ENCODE data around the gene SLC37A1. TPM values are rescaled to one million over a fixed set of nuclear protein-coding genes. Genes with fewer than 3 reads are reported as not detected.

The SLC37A1 gene
- total RNA-seq, 2 donors from 2014 or later, result 22.7 to 47.0 TPM

DNA sequence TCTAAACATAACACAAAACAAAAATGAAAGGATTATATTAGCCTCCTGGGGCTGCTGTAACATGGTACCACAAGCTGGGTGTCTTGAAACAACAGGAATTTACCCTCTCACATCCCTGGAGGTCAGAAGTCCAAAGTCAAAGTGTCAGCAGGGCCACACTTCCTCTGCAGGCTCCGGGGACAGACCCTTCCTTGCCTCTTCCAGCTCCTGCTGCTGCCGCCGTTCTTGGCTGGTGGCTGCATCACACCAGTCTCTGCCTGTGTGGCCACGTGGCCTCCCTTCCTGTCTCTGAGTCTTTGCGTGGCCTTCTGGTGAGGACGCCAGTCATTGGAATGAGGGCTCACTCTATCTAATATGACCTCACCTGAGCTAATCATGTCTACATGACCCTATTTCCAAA is 8.2 kb downstream of the SLC37A1 start:
- TF ChIP-seq, protein P1, sequence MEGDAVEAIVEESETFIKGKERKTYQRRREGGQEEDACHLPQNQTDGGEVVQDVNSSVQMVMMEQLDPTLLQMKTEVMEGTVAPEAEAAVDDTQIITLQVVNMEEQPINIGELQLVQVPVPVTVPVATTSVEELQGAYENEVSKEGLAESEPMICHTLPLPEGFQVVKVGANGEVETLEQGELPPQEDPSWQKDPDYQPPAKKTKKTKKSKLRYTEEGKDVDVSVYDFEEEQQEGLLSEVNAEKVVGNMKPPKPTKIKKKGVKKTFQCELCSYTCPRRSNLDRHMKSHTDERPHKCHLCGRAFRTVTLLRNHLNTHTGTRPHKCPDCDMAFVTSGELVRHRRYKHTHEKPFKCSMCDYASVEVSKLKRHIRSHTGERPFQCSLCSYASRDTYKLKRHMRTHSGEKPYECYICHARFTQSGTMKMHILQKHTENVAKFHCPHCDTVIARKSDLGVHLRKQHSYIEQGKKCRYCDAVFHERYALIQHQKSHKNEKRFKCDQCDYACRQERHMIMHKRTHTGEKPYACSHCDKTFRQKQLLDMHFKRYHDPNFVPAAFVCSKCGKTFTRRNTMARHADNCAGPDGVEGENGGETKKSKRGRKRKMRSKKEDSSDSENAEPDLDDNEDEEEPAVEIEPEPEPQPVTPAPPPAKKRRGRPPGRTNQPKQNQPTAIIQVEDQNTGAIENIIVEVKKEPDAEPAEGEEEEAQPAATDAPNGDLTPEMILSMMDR (conservative IDR thresholded peaks at IDR 0.05), result no peak
- WGBS, 2 experiments (ENCODE audit: insufficient coverage in 1 of 2, insufficient read length in 1 of 2), result 86 to 87% methylated on average over 6 of the region's 6 CpGs
- Histone ChIP-seq H3K4me1 (ENCODE audit: control insufficient read depth, insufficient read depth, low read length) (peaks cover 5% of the 10 kb centered on the region), H3K9me3 (ENCODE audit: control insufficient read depth, low read length) (no peaks in the 10 kb centered on the region), H3K4me3 (ENCODE audit: low read length) (no peak overlapping the region), H3K9ac (ENCODE audit: extremely low read depth, low read length, poor library complexity, severe bottlenecking) (no peak overlapping the region), H3K36me3 (ENCODE audit: control insufficient read depth, insufficient read depth, low read length) (peaks cover 25% of the 10 kb centered on the region), H3K27me3 (ENCODE audit: control insufficient read depth, insufficient read depth, low read length, poor library complexity, severe bottlenecking) (no peaks in the 10 kb centered on the region), H3K27ac (ENCODE audit: low read depth, low read length) (no peak overlapping the region)
- DNase-seq, result no peak
- peaks cover 76% of the 10 kb centered on the region for H3K36me3 Mint-ChIP-seq (ENCODE audit: low read depth)
- no peaks in the 10 kb centered on the region for H3K27me3 Mint-ChIP-seq (ENCODE audit: insufficient read depth)
- peaks cover 42% of the 10 kb centered on the region for H3K4me1 Mint-ChIP-seq
- no peak overlapping the region for H3K4me3 Mint-ChIP-seq
- no peak overlapping the region for H3K27ac Mint-ChIP-seq
- no peaks in the 10 kb centered on the region for H3K9me3 Mint-ChIP-seq

DNA sequence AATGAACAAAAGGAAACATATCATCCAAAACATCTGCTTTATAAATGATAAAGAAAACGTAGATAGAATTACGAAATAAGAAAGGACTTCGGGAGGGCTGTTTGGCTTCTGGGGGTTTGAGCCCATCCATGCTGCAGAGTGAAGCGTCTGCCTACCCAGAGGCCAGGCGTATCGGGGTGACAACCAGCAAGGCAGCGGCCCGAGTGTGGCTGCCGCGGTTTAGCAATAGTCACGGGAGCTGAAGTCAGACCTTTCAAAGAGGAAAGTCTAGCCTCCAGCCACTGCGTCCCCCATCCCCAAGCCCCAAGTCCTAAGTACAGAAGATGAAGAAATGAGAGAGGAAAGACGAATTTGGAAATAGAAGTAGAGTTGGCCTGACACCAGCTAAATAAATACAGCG is 8.6 kb downstream of the SLC37A1 start:
- Mint-ChIP-seq H3K36me3 (ENCODE audit: low read depth) (peaks cover 73% of the 10 kb centered on the region), H3K4me1 (peaks cover 38% of the 10 kb centered on the region), H3K27me3 (ENCODE audit: insufficient read depth) (no peaks in the 10 kb centered on the region), H3K27ac (no peak overlapping the region), H3K9me3 (no peaks in the 10 kb centered on the region), H3K4me3 (no peak overlapping the region)
- H3K9ac ChIP-seq (ENCODE audit: extremely low read depth, low read length, poor library complexity, severe bottlenecking), result no peak overlapping the region
- 94 to 96% methylated on average over 11 to 14 of the region's 14 CpGs for WGBS, 2 experiments (ENCODE audit: insufficient coverage in 1 of 2, insufficient read length in 1 of 2)
- H3K36me3 ChIP-seq (ENCODE audit: control insufficient read depth, insufficient read depth, low read length), result peaks cover 25% of the 10 kb centered on the region
- TF ChIP-seq, protein P1 (conservative IDR thresholded peaks at IDR 0.05), result no peak
- H3K4me1 ChIP-seq (ENCODE audit: control insufficient read depth, insufficient read depth, low read length), result peaks cover 5% of the 10 kb centered on the region
- no peaks in the 10 kb centered on the region for H3K27me3 ChIP-seq (ENCODE audit: control insufficient read depth, insufficient read depth, low read length, poor library complexity, severe bottlenecking)
- H3K4me3 ChIP-seq (ENCODE audit: low read length), result no peak overlapping the region
- DNase-seq, result no peak
- H3K9me3 ChIP-seq (ENCODE audit: control insufficient read depth, low read length), result no peaks in the 10 kb centered on the region
- H3K27ac ChIP-seq (ENCODE audit: low read depth, low read length), result no peak overlapping the region

GRCh38 chr21:42522771-42523170 is 9.1 kb downstream of the SLC37A1 start:
- TF ChIP-seq, protein P1 (conservative IDR thresholded peaks at IDR 0.05), result no peak
- peaks cover 35% of the 10 kb centered on the region for H3K4me1 Mint-ChIP-seq
- Histone ChIP-seq H3K27me3 (ENCODE audit: control insufficient read depth, insufficient read depth, low read length, poor library complexity, severe bottlenecking) (no peaks in the 10 kb centered on the region), H3K36me3 (ENCODE audit: control insufficient read depth, insufficient read depth, low read length) (peaks cover 25% of the 10 kb centered on the region), H3K9ac (ENCODE audit: extremely low read depth, low read length, poor library complexity, severe bottlenecking) (no peak overlapping the region), H3K4me3 (ENCODE audit: low read length) (no peak overlapping the region), H3K4me1 (ENCODE audit: control insufficient read depth, insufficient read depth, low read length) (peaks cover 5% of the 10 kb centered on the region), H3K9me3 (ENCODE audit: control insufficient read depth, low read length) (no peaks in the 10 kb centered on the region), H3K27ac (ENCODE audit: low read depth, low read length) (no peak overlapping the region)
- H3K4me3 Mint-ChIP-seq, result no peak overlapping the region
- WGBS, 2 experiments (ENCODE audit: insufficient coverage in 1 of 2, insufficient read length in 1 of 2), result 96 to 100% methylated on average over 4 to 8 of the region's 8 CpGs
- no peaks in the 10 kb centered on the region for H3K9me3 Mint-ChIP-seq
- peaks cover 77% of the 10 kb centered on the region for H3K36me3 Mint-ChIP-seq (ENCODE audit: low read depth)
- no peak for DNase-seq
- no peak overlapping the region for H3K27ac Mint-ChIP-seq
- no peaks in the 10 kb centered on the region for H3K27me3 Mint-ChIP-seq (ENCODE audit: insufficient read depth)
